ENCODE measurements around the gene DRC3.

- TF ChIP-seq CTCF (IDR thresholded peaks at IDR 0.05; ENCODE audit: low read depth, low read length, missing input control) = no peak
- TF ChIP-seq FOXA1 (IDR thresholded peaks at IDR 0.05) = no peak
- TF ChIP-seq MAX (IDR thresholded peaks at IDR 0.05) = no peak
- TF ChIP-seq RAD21 (IDR thresholded peaks at IDR 0.05) = no peak
- TF ChIP-seq REST (IDR thresholded peaks at IDR 0.05) = no peak
- no peak for TF ChIP-seq YY1 (IDR thresholded peaks at IDR 0.05)
- no peak for TF ChIP-seq JUND (IDR thresholded peaks at IDR 0.05)
- no peak for TF ChIP-seq GABPA (IDR thresholded peaks at IDR 0.05 in 1 of 2, conservative IDR thresholded peaks at IDR 0.05 in 1 of 2)
- no peak for TF ChIP-seq SP1 (IDR thresholded peaks at IDR 0.05)
- no peak for TF ChIP-seq EGR1 (IDR thresholded peaks at IDR 0.05; ENCODE audit: low read depth in 2 of 2)
- TF ChIP-seq RXRA (IDR thresholded peaks at IDR 0.05) = no peak
These were observed 67.0 kb downstream of the DRC3 start for GRCh38 chr17:18039535-18040260.
